HepG2 (cell line): Measurements from ENCODE around the gene LYSMD2. TPM values are rescaled to one million over a fixed set of nuclear protein-coding genes. Genes with fewer than 3 reads are reported as not detected.

Experiments
- ATAC-seq: fragments of 200-7000 bp; cut with Tn5 transposase; 3 replicates; pipeline ENCODE4 v1.9.1; 2020; ENCODE audit warnings: mild to moderate bottlenecking, moderate library complexity
- BruUV-seq: library from RNA; stranded (reverse); fragments of 400-500 nt; replicated peaks from 2 replicates; lab custom pipeline; 2021; lab: Mats Ljungman, UMichigan
- CTCF ChIA-PET: fragments of 300-600 bp; formaldehyde crosslinking; extraction: SDS; loops from one replicate; lab custom pipeline; 2021; ENCODE audit warnings: low total read pairs, inconsistent platforms, low intra/inter-chr PET ratio; lab: Yijun Ruan, JAX
- POLR2A ChIA-PET: fragments of 350-600 bp; sonication (Branson Sonifier 250); formaldehyde crosslinking; loops from one replicate; lab custom pipeline; 2020; ENCODE audit warnings: antibody characterized with exemption, inconsistent platforms; lab: Yijun Ruan, JAX
- DNase-seq: peaks from one replicate; pipeline ENCODE4 v3.0.0-alpha.2; 2015; ENCODE audit warnings: low spot score
- FAIRE-seq: peaks from 3 replicates; lab custom pipeline; 2011; peaks lifted over from hg19 to GRCh38; lab: Jason Lieb, UNC
- H2AFZ ChIP-seq: one replicate; pipeline ENCODE4 v1.6.1; 2011; ENCODE audit warnings: low read length, inconsistent platforms
- H3K27ac ChIP-seq: fragments of 300-600 bp; 3 replicates; pipeline ENCODE4 v1.8.0; 2011; ENCODE audit warnings: mixed run types, mild to moderate bottlenecking, mixed read lengths, low read length, inconsistent platforms; ENCODE audit not compliant: insufficient read depth; ENCODE audit errors: extremely low read length
- H3K27me3 ChIP-seq, 2 experiments: fragments of 200-600 bp in 1 of 2; 2 replicates in 1 of 2; 3 replicates in 1 of 2; pipeline versions ENCODE4 v1.6.0 to v1.8.0; 2011; ENCODE audit warnings: low read length in 2 of 2, mild to moderate bottlenecking in 2 of 2, moderate library complexity in 2 of 2, inconsistent platforms in 1 of 2; ENCODE audit not compliant: insufficient read depth in 2 of 2, control insufficient read depth in 1 of 2
- H3K36me3 ChIP-seq, 2 experiments: fragments of 200-600 bp in 1 of 2; replicated peaks in 1 of 2; 2 replicates in 1 of 2; 3 replicates in 1 of 2; pipeline versions ENCODE4 v1.5.1 to v1.8.0; 2011; ENCODE audit warnings: low read length in 2 of 2, inconsistent platforms in 1 of 2; ENCODE audit not compliant: insufficient read depth in 2 of 2, control insufficient read depth in 1 of 2
- H3K4me1 ChIP-seq: 2 replicates; pipeline ENCODE4 v1.5.1; 2012; ENCODE audit warnings: low read length, inconsistent platforms; ENCODE audit not compliant: insufficient read depth
- H3K4me2 ChIP-seq: 2 replicates; pipeline ENCODE4 v1.6.0; 2011; ENCODE audit warnings: low read depth, low read length, inconsistent platforms
- H3K4me3 ChIP-seq, 3 experiments: fragments of 200-600 bp in 1 of 3; sonication (generic), shearing (Covaris generic) in 1 of 3; replicated peaks in 1 of 3; 2 replicates each; pipeline ENCODE4 v1.5.1; 2011 to 2016; ENCODE audit warnings: low read length in 3 of 3, inconsistent platforms in 2 of 3, low read depth in 2 of 3, mild to moderate bottlenecking in 2 of 3, control low read depth in 1 of 3, mixed read lengths in 1 of 3; ENCODE audit not compliant: insufficient read depth in 1 of 3
- H3K79me2 ChIP-seq: one replicate; pipeline ENCODE4 v1.6.1; 2011; ENCODE audit warnings: low read length, inconsistent platforms; ENCODE audit not compliant: insufficient read depth
- H3K9ac ChIP-seq: 2 replicates; pipeline ENCODE4 v1.6.0; 2011; ENCODE audit warnings: mild to moderate bottlenecking, low read depth, low read length, inconsistent platforms; ENCODE audit not compliant: insufficient read depth
- H3K9me3 ChIP-seq: 2 replicates; pipeline ENCODE4 v1.5.1; 2012; ENCODE audit warnings: mild to moderate bottlenecking, low read length
- H4K20me1 ChIP-seq: 2 replicates; pipeline ENCODE4 v1.6.0; 2011; ENCODE audit warnings: inconsistent platforms, mild to moderate bottlenecking, low read length, moderate library complexity; ENCODE audit not compliant: insufficient read depth
- CBX2 ChIP-seq, 2 experiments: fragments of 200-600 bp in 1 of 2; sonication (generic); formaldehyde crosslinking in 1 of 2; IDR thresholded peaks; 2 replicates each; pipeline versions ENCODE4 v1.7.0 to v1.8.1; 2018 to 2022; ENCODE audit warnings: low read depth in 2 of 2, low read length in 1 of 2, mild to moderate bottlenecking in 1 of 2, missing genetic modification reagents in 1 of 2
- EZH2 ChIP-seq: conservative IDR thresholded peaks from 2 replicates; pipeline ENCODE4 v1.6.1; 2012; ENCODE audit warnings: mild to moderate bottlenecking, low read depth, low read length, moderate library complexity
- FOXK2 ChIP-seq: fragments of 450-650 bp; IDR thresholded peaks from 2 replicates; pipeline ENCODE4 v1.6.1; 2016
- GABPA ChIP-seq, 2 experiments: IDR thresholded peaks; 2 replicates each; pipeline ENCODE4 v1.6.1; 2011 to 2016; ENCODE audit warnings: low read depth in 2 of 2, low read length in 1 of 2, missing biosample characterization in 1 of 2, missing genetic modification characterization in 1 of 2
- ZNF253 ChIP-seq: sonication (generic); formaldehyde crosslinking; IDR thresholded peaks from 2 replicates; pipeline ENCODE4 v1.8.0; 2022; ENCODE audit warnings: mild to moderate bottlenecking, missing genetic modification reagents, borderline replicate concordance
- ZNF777 ChIP-seq: sonication (generic); formaldehyde crosslinking; IDR thresholded peaks from 2 replicates; pipeline ENCODE4 v1.4.0; 2020; ENCODE audit warnings: missing genetic modification reagents
- WGBS: methylation state at CpG from one replicate; pipeline ENCODE4 v1.1.6; 2017; ENCODE audit warnings: low lambda C conversion rate; 5-methylcytosine and 5-hydroxymethylcytosine counted together
- in situ Hi-C: cut with HindIII; loops from 2 replicates; pipeline ENCODE4 v1.10.0; 2017; ENCODE audit warnings: low pct_unique_long_range_greater_than_20kb; ENCODE audit not compliant: extremely low pct_ligation_motif_present
- intact Hi-C: fragments of 100-400 bp; cut with micrococcal nuclease; formaldehyde crosslinking; loops from one replicate; pipeline ENCODE4 v1.10.0; 2022; ENCODE audit not compliant: unreplicated experiment
- polyA plus RNA-seq, 8 experiments: library from polyadenylated mRNA; depleted of rRNA in 3 of 8; stranded (reverse) in 7 of 8; unstranded in 1 of 8; fragments of >200 nt; fragmentation: Illumina TruSeq in 4 of 8; extraction: Trizol in 4 of 8; gene quantifications; 2 replicates each; pipeline versions ENCODE4 v1.2.1 to v1.2.3, GENCODE V29; 2011 to 2016; ENCODE audit warnings: low read depth in 4 of 8, missing spikeins in 1 of 8, mixed read lengths in 1 of 8; ENCODE audit not compliant: insufficient read depth in 1 of 8
- total RNA-seq, 5 experiments: library from RNA; depleted of rRNA; stranded (reverse); fragments of >200 nt; fragmentation: Illumina TruSeq; extraction: Trizol; gene quantifications; 2 replicates each; pipeline ENCODE4 v1.2.3, GENCODE V29; 2016; ENCODE audit warnings: low read depth in 1 of 5
- TF ChIP-seq, protein P1 (sequence below): sonication (generic); formaldehyde crosslinking; IDR thresholded peaks from 2 replicates; pipeline ENCODE4 v1.4.0; 2020; ENCODE audit warnings: missing genetic modification reagents

Gene LYSMD2
- total and polyA plus RNA-seq, 2 of the 13 experiments (the other 11 are each of a cell fraction or from before 2014, with no cell fraction given): 0.05 to 0.27 TPM

DNA sequence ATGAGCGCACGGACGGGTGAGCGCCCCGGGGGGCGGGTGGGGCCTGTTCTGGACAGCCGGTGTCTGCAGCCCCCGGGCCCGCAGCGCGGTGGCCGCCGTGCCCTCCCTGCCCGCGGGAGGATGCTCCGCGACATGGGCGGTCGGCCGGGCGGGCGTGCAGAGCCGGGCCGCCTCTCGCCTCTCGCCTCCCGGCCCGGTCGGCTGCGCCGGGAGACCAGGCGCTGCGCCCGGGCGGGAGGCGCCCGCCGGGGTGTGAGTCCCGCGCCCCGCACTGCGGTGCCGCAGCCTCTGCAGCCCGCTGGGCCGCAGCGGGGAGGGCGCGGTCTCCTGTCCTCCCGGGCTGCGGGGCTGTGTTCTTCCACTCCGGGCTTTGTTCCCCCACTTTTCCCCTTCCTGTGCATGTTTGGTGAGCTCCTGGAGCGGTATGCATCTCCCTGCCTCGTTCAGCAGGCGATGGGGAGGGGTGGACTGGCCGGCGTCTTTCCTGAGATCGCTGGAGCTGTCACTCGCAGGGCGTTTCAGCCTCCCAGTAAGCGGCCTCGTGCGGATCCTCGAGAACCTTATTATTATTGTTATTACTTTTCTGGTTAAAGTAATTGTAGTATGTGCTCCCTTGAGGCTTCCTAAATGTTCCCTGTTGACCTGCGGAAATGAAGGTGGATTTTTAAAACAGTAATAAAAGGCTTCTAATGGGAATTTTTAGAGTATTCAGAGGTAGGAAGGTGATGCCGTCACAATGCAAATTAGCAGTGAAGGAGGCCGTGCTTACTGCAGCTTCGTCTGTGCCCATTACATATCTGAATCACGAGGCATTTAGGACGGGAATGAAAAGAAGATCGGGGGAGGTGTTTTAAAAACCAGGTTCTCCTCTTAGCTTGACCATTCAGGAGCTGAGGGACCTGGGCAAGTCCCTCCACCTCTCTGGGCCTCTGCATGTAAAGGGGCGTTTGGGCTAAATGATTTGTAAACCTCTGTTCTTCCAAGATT is 14.5 kb upstream of the LYSMD2 start:
- H3K4me3 ChIP-seq: peak overlapping the region; percentile 44 to 67 (median 55)
- DNase-seq: no peak
- intact Hi-C loops: no loop called here
- FAIRE-seq: no peak
- no peak overlapping the region for H2AFZ ChIP-seq
- H3K27me3 ChIP-seq: peaks cover 4 to 69% of the 10 kb centered on the region in 2 experiments; a peak in 4 of 5 replicates
- H3K9ac ChIP-seq: no peak overlapping the region
- H3K79me2 ChIP-seq: no peaks in the 10 kb centered on the region
- no peaks in the 10 kb centered on the region for H4K20me1 ChIP-seq
- WGBS: 16% methylated on average over 11 of the region's 71 CpGs
- H3K4me1 ChIP-seq: no peaks in the 10 kb centered on the region
- BruUV-seq: no TSS peak
- in situ Hi-C loops: no loop called here
- ChIA-PET CTCF (no interaction called here), POLR2A (no interaction called here)
- ATAC-seq: peak; percentile 76
- no peaks in the 10 kb centered on the region for H3K9me3 ChIP-seq
- peak; percentile 69; the same call in 1 of the 2 replicates for TF ChIP-seq CBX2 (IDR thresholded peaks at IDR 0.05; ENCODE audit: low read depth, low read length)
- no peak for TF ChIP-seq CBX2 (CRISPR knock-in tag; IDR thresholded peaks at IDR 0.05; ENCODE audit: low read depth)
- TF ChIP-seq, protein P1, sequence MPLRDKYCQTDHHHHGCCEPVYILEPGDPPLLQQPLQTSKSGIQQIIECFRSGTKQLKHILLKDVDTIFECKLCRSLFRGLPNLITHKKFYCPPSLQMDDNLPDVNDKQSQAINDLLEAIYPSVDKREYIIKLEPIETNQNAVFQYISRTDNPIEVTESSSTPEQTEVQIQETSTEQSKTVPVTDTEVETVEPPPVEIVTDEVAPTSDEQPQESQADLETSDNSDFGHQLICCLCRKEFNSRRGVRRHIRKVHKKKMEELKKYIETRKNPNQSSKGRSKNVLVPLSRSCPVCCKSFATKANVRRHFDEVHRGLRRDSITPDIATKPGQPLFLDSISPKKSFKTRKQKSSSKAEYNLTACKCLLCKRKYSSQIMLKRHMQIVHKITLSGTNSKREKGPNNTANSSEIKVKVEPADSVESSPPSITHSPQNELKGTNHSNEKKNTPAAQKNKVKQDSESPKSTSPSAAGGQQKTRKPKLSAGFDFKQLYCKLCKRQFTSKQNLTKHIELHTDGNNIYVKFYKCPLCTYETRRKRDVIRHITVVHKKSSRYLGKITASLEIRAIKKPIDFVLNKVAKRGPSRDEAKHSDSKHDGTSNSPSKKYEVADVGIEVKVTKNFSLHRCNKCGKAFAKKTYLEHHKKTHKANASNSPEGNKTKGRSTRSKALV (CRISPR knock-in tag): peak; percentile 51; the same call in 1 of the 2 replicates
- 0 out of 2 replicates have a peak, but pooled peaks have one; percentile 13 for TF ChIP-seq GABPA (IDR thresholded peaks at IDR 0.05; ENCODE audit: low read depth, low read length)
- TF ChIP-seq GABPA (CRISPR knock-in tag; IDR thresholded peaks at IDR 0.05; ENCODE audit: low read depth): no peak
- TF ChIP-seq ZNF253 (CRISPR knock-in tag): no peak
- 0 out of 2 replicates have a peak, but pooled peaks have one; percentile 42 for TF ChIP-seq ZNF777 (CRISPR knock-in tag)
- no peak for TF ChIP-seq FOXK2
- peak; percentile 45 for TF ChIP-seq EZH2
- no peak overlapping the region for H3K27ac ChIP-seq
- peak overlapping the region; percentile 76 for H3K4me2 ChIP-seq
- H3K36me3 ChIP-seq: no peaks in the 10 kb centered on the region
